HEK293T (cell line): ENCODE results near the gene RBMX2.
A peak's percentile ranks its signal among the peaks of the same experiment; 100 is the strongest.

Experiments
- CTCF ChIA-PET: fragments of 350-600 bp; formaldehyde crosslinking; extraction: SDS; loops from one replicate; lab custom pipeline; 2021; ENCODE audit warnings: antibody characterized with exemption, inconsistent platforms; lab: Yijun Ruan, JAX
- POLR2A ChIA-PET: fragments of 350-600 bp; formaldehyde crosslinking; extraction: SDS; loops from one replicate; lab custom pipeline; 2020; ENCODE audit warnings: antibody characterized with exemption, inconsistent platforms; lab: Yijun Ruan, JAX
- DNase-seq: peaks from one replicate; pipeline ENCODE4 v3.0.0; 2012; ENCODE audit warnings: mixed read lengths; ENCODE audit errors: extremely low spot score
- ARNT ChIP-seq: fragments of 450-650 bp; IDR thresholded peaks from 2 replicates; pipeline ENCODE4 v1.6.1; 2017; ENCODE audit warnings: mild to moderate bottlenecking
- BHLHE40 ChIP-seq: fragments of 450-650 bp; IDR thresholded peaks from 2 replicates; pipeline ENCODE4 v1.6.1; 2016; ENCODE audit warnings: mild to moderate bottlenecking, moderate library complexity, borderline replicate concordance
- CTBP1 ChIP-seq: fragments of 450-650 bp; IDR thresholded peaks from 2 replicates; pipeline ENCODE4 v1.6.1; 2016; ENCODE audit warnings: borderline replicate concordance
- ELF4 ChIP-seq: fragments of 450-650 bp; IDR thresholded peaks from 2 replicates; pipeline ENCODE4 v1.6.1; 2017; ENCODE audit warnings: antibody characterized with exemption
- FOXA1 ChIP-seq: fragments of 450-650 bp; IDR thresholded peaks from 2 replicates; pipeline ENCODE4 v1.6.1; 2016; ENCODE audit warnings: mild to moderate bottlenecking
- FOXK2 ChIP-seq: fragments of 450-650 bp; IDR thresholded peaks from 2 replicates; pipeline ENCODE4 v1.6.1; 2016; ENCODE audit warnings: mild to moderate bottlenecking
- FOXM1 ChIP-seq: fragments of 450-650 bp; IDR thresholded peaks from 2 replicates; pipeline ENCODE4 v1.6.1; 2017; ENCODE audit warnings: mild to moderate bottlenecking, borderline replicate concordance
- HDGF ChIP-seq: fragments of 450-650 bp; IDR thresholded peaks from 2 replicates; pipeline ENCODE4 v1.6.1; 2017; ENCODE audit warnings: antibody characterized with exemption, borderline replicate concordance
- L3MBTL2 ChIP-seq: fragments of 450-650 bp; conservative IDR thresholded peaks from 2 replicates; pipeline ENCODE4 v1.6.1; 2016; ENCODE audit warnings: mild to moderate bottlenecking
- LEF1 ChIP-seq: fragments of 450-650 bp; IDR thresholded peaks from 2 replicates; pipeline ENCODE4 v1.6.1; 2017; ENCODE audit warnings: mild to moderate bottlenecking, borderline replicate concordance
- NFRKB ChIP-seq: fragments of 450-650 bp; IDR thresholded peaks from 2 replicates; pipeline ENCODE4 v1.6.1; 2016; ENCODE audit warnings: mild to moderate bottlenecking, moderate library complexity
- SP1 ChIP-seq: fragments of 450-650 bp; IDR thresholded peaks from 2 replicates; pipeline ENCODE4 v1.6.1; 2017
- SUZ12 ChIP-seq: fragments of 450-650 bp; IDR thresholded peaks from 2 replicates; pipeline ENCODE4 v1.6.1; 2016; ENCODE audit warnings: mild to moderate bottlenecking
- TARDBP ChIP-seq: fragments of 450-650 bp; IDR thresholded peaks from 2 replicates; pipeline ENCODE4 v1.6.1; 2016
- ZNF384 ChIP-seq: fragments of 450-650 bp; IDR thresholded peaks from 2 replicates; pipeline ENCODE4 v1.6.1; 2016
- TF ChIP-seq, protein P1 (sequence below): fragments of 450-650 bp; IDR thresholded peaks from 2 replicates; pipeline ENCODE4 v1.6.1; 2016

RBMX2 gene

GRCh38 chrX:130386408-130386808 lies 15.4 kb upstream of the RBMX2 start:
- POLR2A ChIA-PET, result no interaction called here
- no peak for DNase-seq

DNA sequence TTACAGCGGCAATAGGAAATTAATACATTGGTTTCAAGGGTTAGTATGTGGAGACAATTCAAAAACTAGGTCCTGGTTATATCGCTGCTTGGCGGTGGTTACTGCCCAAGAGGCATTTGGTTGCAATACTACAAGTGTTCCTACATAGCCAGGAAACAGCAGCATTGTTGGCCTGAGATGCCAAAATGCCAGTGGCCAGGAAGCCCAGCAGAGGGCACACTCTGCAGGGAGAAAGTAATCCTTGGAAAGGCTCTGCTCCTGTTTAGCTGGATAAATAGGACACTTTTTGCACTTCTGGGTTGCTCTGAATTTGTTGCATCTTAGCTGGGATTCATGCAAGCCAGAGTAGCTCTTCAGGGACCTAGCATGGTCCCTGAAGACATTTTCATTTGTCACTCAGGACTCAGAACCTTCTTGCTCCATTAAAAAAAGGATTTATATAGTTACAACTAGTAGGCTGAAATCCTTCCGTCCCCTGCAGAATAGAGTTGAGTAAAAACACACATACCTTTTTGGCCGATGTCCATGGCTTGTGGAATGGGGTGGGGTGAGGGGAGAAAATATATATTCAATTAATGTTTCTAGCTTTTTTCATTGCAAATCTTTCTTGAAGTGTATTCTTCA lies 8.2 kb upstream of the RBMX2 start:
- CTCF ChIA-PET, result interaction anchor here (0.6 to 3.6 kb wide), 10 partner anchors 8 to 1768 kb away, joined by 3 to 19 read pairs (median 4); partner anchors contain the start of genes GPR119 and RBMX2
- TF ChIP-seq LEF1, result no peak
- TF ChIP-seq FOXA1, result no peak
- TF ChIP-seq ELF4, result no peak
- no peak for TF ChIP-seq ZNF384
- no peak for TF ChIP-seq SUZ12
- TF ChIP-seq BHLHE40, result no peak
- TF ChIP-seq ARNT, result no peak
- TF ChIP-seq FOXK2, result no peak
- TF ChIP-seq, protein P1, sequence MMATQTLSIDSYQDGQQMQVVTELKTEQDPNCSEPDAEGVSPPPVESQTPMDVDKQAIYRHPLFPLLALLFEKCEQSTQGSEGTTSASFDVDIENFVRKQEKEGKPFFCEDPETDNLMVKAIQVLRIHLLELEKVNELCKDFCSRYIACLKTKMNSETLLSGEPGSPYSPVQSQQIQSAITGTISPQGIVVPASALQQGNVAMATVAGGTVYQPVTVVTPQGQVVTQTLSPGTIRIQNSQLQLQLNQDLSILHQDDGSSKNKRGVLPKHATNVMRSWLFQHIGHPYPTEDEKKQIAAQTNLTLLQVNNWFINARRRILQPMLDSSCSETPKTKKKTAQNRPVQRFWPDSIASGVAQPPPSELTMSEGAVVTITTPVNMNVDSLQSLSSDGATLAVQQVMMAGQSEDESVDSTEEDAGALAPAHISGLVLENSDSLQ, result no peak
- no peak for TF ChIP-seq NFRKB
- TF ChIP-seq CTBP1, result no peak
- TF ChIP-seq TARDBP, result no peak
- TF ChIP-seq L3MBTL2, result no peak
- no peak for TF ChIP-seq HDGF
- no peak for TF ChIP-seq FOXM1
- no peak for TF ChIP-seq SP1
- peak; percentile 80 for DNase-seq
- POLR2A ChIA-PET, result no interaction called here

More at GRCh38 chrX:130386408-130386808, 15.4 kb upstream of the RBMX2 start:
- TF ChIP-seq CTBP1, result no peak
- CTCF ChIA-PET, result no interaction called here

DNA sequence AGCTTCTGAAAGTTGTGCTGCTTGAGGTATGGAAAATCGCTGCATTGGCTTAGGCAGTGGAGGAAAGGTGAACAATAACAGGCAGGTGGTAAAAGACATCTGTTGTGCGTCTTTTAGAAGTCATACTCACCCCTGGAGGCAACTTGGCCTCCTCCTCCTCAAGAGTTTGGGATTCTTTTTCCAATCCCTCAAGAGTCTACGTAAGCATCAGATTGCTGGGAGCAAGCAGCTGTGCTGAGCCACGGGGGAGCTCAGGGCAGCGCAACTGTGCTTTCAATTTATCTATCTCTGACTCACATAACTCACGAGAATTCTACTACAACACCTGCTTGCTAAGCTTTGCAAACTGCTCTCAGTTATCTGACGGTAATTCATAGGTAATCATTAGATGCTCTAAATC lies 6.4 kb upstream of the RBMX2 start:
- ChIA-PET POLR2A (no interaction called here), CTCF (interaction anchor here (1.5 to 3.6 kb wide), 2 partner anchors 10 to 521 kb away, joined by 4 to 19 read pairs; partner anchors contain the start of gene GPR119)
- no peak for TF ChIP-seq FOXA1
- TF ChIP-seq SP1, result no peak
- TF ChIP-seq ZNF384, result no peak
- TF ChIP-seq LEF1, result no peak
- TF ChIP-seq CTBP1, result no peak
- TF ChIP-seq NFRKB, result no peak
- TF ChIP-seq L3MBTL2, result no peak
- no peak for TF ChIP-seq FOXM1
- no peak for TF ChIP-seq ELF4
- no peak for TF ChIP-seq TARDBP
- no peak for TF ChIP-seq BHLHE40
- no peak for DNase-seq

GRCh38 chrX:130402208-130402684 lies 459 bp downstream of the RBMX2 start:
- CTCF ChIA-PET, result interaction anchor here (1.8 kb wide), 2 partner anchors 9 to 138 kb away, joined by 6 to 7 read pairs; no protein-coding TSS in a partner anchor
- POLR2A ChIA-PET, result interaction anchor here (0.7 to 1.9 kb wide), 3 partner anchors 12 to 486 kb away, joined by 3 to 6 read pairs (median 3); no protein-coding TSS in a partner anchor

GRCh38 chrX:130413415-130413814 lies 11.6 kb downstream of the RBMX2 start:
- POLR2A ChIA-PET, result interaction anchor here (1.2 kb wide), 1 partner anchor 11 kb away, joined by 6 read pairs; the partner anchor contains the start of gene RBMX2

More at GRCh38 chrX:130402208-130402684, 459 bp downstream of the RBMX2 start:
- DNase-seq, result no peak
- no peak for TF ChIP-seq TARDBP
- TF ChIP-seq ELF4, result no peak

DNA sequence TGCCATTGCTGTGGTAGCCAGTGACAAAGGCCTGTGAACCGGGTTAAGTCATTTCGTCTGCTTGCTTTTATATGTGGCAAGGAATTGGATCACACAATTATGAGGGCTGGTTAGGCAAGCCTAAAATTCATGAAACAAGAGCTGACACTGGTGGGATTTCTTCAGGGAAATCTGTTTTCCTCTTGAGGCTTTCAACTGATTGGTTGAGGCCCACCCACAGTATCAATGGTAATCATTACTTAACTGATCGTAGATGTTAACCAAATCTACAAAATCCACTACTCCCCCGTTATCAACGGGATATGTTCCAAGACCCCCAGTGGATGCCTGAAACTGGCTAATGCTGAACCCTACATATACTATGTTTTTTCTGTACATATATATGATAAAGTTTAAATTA lies 13.0 kb downstream of the RBMX2 start:
- CTCF ChIA-PET, result no interaction called here
- TF ChIP-seq FOXA1, result no peak
- TF ChIP-seq FOXM1, result no peak
- no peak for TF ChIP-seq NFRKB
- no peak for TF ChIP-seq SP1
- TF ChIP-seq ARNT, result no peak
- no peak for TF ChIP-seq BHLHE40
- TF ChIP-seq ELF4, result no peak
- POLR2A ChIA-PET, result no interaction called here
- DNase-seq, result no peak

More at GRCh38 chrX:130413415-130413814, 11.6 kb downstream of the RBMX2 start:
- CTCF ChIA-PET, result interaction anchor here (0.6 kb wide), 1 partner anchor 574 kb away, joined by 3 read pairs; no protein-coding TSS in a partner anchor
- TF ChIP-seq LEF1 (no peak), NFRKB (no peak), FOXK2 (no peak), FOXM1 (no peak), CTBP1 (no peak), ELF4 (no peak), FOXA1 (no peak), SP1 (no peak), L3MBTL2 (no peak), HDGF (no peak), ZNF384 (no peak), SUZ12 (no peak), TARDBP (no peak), BHLHE40 (no peak), ARNT (no peak)
- TF ChIP-seq, protein P1, result no peak
- no peak for DNase-seq

GRCh38 chrX:130415201-130415600 lies 13.4 kb downstream of the RBMX2 start:
- CTCF ChIA-PET, result no interaction called here
- POLR2A ChIA-PET, result no interaction called here
- TF ChIP-seq FOXK2, result no peak
- no peak for DNase-seq
